ENCODE data around the gene AFG1L. TPM values are rescaled to one million over a fixed set of nuclear protein-coding genes. Genes with fewer than 3 reads are reported as not detected.

The AFG1L gene
- total and polyA plus RNA-seq, 4 donors: 2.7 to 2.8 (median 2.7) TPM

DNA sequence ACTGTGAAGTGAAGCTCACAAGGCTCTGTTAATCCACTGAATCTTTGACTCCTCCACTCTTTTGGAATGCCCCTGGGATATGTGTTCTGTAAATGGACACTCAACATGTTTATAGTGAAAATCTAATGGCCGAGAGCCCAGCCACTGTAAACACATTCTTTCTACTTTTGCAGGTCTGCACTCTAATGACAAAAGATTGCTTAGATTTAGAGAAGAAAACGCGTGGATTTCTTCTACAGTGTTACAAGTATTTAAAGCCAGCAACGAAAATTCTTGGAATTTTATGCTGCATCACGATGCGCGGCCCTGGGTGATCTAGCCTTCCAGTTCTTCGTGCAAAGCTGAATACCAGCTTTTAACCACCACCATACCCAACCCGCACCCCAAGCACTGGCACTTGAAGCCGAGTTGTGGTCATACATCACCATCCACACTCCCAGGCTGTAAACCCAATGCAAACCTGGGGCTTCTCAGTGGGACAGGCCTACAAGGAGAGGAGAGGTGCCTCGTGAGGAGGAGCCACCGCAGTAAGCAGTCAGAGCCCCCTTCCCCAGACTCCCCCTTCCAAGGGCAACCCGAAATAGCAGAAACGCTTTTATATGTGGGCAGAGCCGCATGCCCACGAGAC is 262.1 kb downstream of the AFG1L start:
- no peaks in the 10 kb centered on the region for H3K9me3 ChIP-seq (ENCODE audit: control insufficient read depth in 4 of 4, low read length in 3 of 4)
- no peaks in the 10 kb centered on the region for H3K27me3 ChIP-seq (ENCODE audit: control insufficient read depth in 4 of 4, insufficient read depth in 4 of 4, low read length in 3 of 4)
- no peaks in the 10 kb centered on the region for H3K36me3 ChIP-seq (ENCODE audit: control insufficient read depth in 4 of 4, insufficient read depth in 3 of 4, low read depth in 1 of 4, low read length in 3 of 4)
- H3K4me1 ChIP-seq (ENCODE audit: control insufficient read depth in 4 of 4, insufficient read depth in 4 of 4, low read length in 3 of 4): peaks cover 2 to 25% (median 18%) of the 10 kb centered on the region in 4 donors
- peak overlapping the region; percentile 85 to 99 for H3K27ac ChIP-seq (ENCODE audit: low read depth in 1 of 2, low read length in 2 of 2)
- 62% methylated on average over 16 of the region's 16 CpGs for WGBS
- peak overlapping the region in 1 of 2 donors; percentile 81 for H3K9ac ChIP-seq (ENCODE audit: low read depth in 1 of 2, low read length in 2 of 2)
- peak overlapping the region; percentile 74 to 82 (median 74) for H3K4me3 ChIP-seq (ENCODE audit: low read depth in 1 of 3, low read length in 3 of 3)
- DNase-seq (ENCODE audit: low spot score): no peak
- TF ChIP-seq SP1 (IDR thresholded peaks at IDR 0.05) (no peak), RXRA (IDR thresholded peaks at IDR 0.05) (no peak), EGR1 (IDR thresholded peaks at IDR 0.05; ENCODE audit: low read depth in 2 of 2) (no peak), HNF4G (IDR thresholded peaks at IDR 0.05) (no peak), RAD21 (IDR thresholded peaks at IDR 0.05) (no peak), GABPA (IDR thresholded peaks at IDR 0.05 in 1 of 2, conservative IDR thresholded peaks at IDR 0.05 in 1 of 2) (no peak)
- TF ChIP-seq, protein P1, sequence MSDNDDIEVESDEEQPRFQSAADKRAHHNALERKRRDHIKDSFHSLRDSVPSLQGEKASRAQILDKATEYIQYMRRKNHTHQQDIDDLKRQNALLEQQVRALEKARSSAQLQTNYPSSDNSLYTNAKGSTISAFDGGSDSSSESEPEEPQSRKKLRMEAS (IDR thresholded peaks at IDR 0.05): no peak
- TF ChIP-seq, protein P2, sequence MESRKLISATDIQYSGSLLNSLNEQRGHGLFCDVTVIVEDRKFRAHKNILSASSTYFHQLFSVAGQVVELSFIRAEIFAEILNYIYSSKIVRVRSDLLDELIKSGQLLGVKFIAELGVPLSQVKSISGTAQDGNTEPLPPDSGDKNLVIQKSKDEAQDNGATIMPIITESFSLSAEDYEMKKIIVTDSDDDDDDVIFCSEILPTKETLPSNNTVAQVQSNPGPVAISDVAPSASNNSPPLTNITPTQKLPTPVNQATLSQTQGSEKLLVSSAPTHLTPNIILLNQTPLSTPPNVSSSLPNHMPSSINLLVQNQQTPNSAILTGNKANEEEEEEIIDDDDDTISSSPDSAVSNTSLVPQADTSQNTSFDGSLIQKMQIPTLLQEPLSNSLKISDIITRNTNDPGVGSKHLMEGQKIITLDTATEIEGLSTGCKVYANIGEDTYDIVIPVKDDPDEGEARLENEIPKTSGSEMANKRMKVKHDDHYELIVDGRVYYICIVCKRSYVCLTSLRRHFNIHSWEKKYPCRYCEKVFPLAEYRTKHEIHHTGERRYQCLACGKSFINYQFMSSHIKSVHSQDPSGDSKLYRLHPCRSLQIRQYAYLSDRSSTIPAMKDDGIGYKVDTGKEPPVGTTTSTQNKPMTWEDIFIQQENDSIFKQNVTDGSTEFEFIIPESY (IDR thresholded peaks at IDR 0.05): no peak
- TF ChIP-seq, protein P3, sequence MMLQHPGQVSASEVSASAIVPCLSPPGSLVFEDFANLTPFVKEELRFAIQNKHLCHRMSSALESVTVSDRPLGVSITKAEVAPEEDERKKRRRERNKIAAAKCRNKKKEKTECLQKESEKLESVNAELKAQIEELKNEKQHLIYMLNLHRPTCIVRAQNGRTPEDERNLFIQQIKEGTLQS (IDR thresholded peaks at IDR 0.05): no peak

DNA sequence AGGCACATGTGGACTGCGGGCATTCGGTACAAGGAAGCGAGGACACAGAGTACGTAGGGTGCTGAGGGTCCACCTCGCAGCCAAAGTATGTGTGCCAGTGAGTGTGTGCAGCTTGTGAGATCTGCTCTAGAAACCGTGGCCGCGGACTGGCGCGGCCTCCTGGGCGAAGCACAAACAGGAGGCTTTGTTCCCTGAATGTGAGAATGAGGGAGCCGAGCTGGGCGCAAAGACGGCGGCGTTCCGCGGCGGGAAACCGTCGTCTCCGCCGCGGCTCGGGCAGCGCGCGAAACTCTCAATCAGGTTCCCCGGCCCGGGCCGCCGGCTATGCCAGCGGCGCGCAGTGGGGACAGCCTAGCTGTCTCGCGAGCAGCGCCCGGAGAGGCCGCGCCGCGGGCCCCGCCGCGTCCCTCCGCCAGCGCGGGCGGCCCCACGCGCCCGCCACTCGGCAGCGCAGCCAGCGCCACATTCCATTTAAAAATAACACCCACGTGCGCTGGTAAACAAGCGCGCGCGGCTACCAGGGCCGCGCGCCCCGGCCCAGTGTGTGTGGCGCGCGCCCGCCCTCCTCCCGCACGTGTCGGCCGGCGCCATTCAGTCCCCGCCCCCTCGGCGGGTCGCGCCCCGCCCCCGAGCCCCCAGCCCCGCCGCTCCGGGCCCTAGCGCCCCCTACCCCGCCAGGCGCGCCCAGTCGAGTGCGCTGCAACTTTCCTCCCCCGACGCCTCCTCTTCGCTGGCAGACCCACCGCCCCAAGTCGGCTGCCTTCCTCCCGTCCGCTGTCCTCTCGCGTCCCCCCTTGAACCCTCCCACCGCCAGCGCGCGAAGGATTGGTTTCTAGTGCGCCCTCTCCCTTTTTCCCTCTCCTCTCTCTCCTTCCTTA is 262.9 kb downstream of the AFG1L start:
- no peak for TF ChIP-seq HNF4G (IDR thresholded peaks at IDR 0.05)
- no peak for TF ChIP-seq RXRA (IDR thresholded peaks at IDR 0.05)
- no peak for TF ChIP-seq EGR1 (IDR thresholded peaks at IDR 0.05; ENCODE audit: low read depth in 2 of 2)
- no peak for TF ChIP-seq RAD21 (IDR thresholded peaks at IDR 0.05)
- TF ChIP-seq, protein P4, sequence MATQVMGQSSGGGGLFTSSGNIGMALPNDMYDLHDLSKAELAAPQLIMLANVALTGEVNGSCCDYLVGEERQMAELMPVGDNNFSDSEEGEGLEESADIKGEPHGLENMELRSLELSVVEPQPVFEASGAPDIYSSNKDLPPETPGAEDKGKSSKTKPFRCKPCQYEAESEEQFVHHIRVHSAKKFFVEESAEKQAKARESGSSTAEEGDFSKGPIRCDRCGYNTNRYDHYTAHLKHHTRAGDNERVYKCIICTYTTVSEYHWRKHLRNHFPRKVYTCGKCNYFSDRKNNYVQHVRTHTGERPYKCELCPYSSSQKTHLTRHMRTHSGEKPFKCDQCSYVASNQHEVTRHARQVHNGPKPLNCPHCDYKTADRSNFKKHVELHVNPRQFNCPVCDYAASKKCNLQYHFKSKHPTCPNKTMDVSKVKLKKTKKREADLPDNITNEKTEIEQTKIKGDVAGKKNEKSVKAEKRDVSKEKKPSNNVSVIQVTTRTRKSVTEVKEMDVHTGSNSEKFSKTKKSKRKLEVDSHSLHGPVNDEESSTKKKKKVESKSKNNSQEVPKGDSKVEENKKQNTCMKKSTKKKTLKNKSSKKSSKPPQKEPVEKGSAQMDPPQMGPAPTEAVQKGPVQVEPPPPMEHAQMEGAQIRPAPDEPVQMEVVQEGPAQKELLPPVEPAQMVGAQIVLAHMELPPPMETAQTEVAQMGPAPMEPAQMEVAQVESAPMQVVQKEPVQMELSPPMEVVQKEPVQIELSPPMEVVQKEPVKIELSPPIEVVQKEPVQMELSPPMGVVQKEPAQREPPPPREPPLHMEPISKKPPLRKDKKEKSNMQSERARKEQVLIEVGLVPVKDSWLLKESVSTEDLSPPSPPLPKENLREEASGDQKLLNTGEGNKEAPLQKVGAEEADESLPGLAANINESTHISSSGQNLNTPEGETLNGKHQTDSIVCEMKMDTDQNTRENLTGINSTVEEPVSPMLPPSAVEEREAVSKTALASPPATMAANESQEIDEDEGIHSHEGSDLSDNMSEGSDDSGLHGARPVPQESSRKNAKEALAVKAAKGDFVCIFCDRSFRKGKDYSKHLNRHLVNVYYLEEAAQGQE (IDR thresholded peaks at IDR 0.05): no peak
- TF ChIP-seq, protein P5, sequence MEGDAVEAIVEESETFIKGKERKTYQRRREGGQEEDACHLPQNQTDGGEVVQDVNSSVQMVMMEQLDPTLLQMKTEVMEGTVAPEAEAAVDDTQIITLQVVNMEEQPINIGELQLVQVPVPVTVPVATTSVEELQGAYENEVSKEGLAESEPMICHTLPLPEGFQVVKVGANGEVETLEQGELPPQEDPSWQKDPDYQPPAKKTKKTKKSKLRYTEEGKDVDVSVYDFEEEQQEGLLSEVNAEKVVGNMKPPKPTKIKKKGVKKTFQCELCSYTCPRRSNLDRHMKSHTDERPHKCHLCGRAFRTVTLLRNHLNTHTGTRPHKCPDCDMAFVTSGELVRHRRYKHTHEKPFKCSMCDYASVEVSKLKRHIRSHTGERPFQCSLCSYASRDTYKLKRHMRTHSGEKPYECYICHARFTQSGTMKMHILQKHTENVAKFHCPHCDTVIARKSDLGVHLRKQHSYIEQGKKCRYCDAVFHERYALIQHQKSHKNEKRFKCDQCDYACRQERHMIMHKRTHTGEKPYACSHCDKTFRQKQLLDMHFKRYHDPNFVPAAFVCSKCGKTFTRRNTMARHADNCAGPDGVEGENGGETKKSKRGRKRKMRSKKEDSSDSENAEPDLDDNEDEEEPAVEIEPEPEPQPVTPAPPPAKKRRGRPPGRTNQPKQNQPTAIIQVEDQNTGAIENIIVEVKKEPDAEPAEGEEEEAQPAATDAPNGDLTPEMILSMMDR (IDR thresholded peaks at IDR 0.05; ENCODE audit: low read depth, low read length, missing input control): no peak
- TF ChIP-seq, protein P1 (IDR thresholded peaks at IDR 0.05): no peak
- no peak for TF ChIP-seq YY1 (IDR thresholded peaks at IDR 0.05)
- no peak for TF ChIP-seq NR2F2 (IDR thresholded peaks at IDR 0.05)
- TF ChIP-seq GABPA (IDR thresholded peaks at IDR 0.05 in 1 of 2, conservative IDR thresholded peaks at IDR 0.05 in 1 of 2): no peak
- no peaks in the 10 kb centered on the region for H3K36me3 ChIP-seq (ENCODE audit: control insufficient read depth in 4 of 4, insufficient read depth in 3 of 4, low read depth in 1 of 4, low read length in 3 of 4)
- peak overlapping the region in 1 of 2 donors; percentile 83 for H3K9ac ChIP-seq (ENCODE audit: low read depth in 1 of 2, low read length in 2 of 2)
- H3K27me3 ChIP-seq (ENCODE audit: control insufficient read depth in 4 of 4, insufficient read depth in 4 of 4, low read length in 3 of 4): no peaks in the 10 kb centered on the region
- H3K27ac ChIP-seq (ENCODE audit: low read depth in 1 of 2, low read length in 2 of 2): peak overlapping the region; percentile 96 to 99
- H3K4me1 ChIP-seq (ENCODE audit: control insufficient read depth in 4 of 4, insufficient read depth in 4 of 4, low read length in 3 of 4): peaks cover 2 to 33% (median 18%) of the 10 kb centered on the region in 4 donors
- H3K9me3 ChIP-seq (ENCODE audit: control insufficient read depth in 4 of 4, low read length in 3 of 4): no peaks in the 10 kb centered on the region
- peak; percentile 80 for DNase-seq (ENCODE audit: low spot score)
- H3K4me3 ChIP-seq (ENCODE audit: low read depth in 1 of 3, low read length in 3 of 3): peak overlapping the region; percentile 74 to 82 (median 74)
- under 1% methylated on average over 105 of the region's 105 CpGs for WGBS

Measured in liver (tissue), 9 donors.